Kidney epithelial cell (primary cell): ENCODE data around the gene ANKRD49. TPM values are rescaled to one million over a fixed set of nuclear protein-coding genes. Genes with fewer than 3 reads are reported as not detected.

Source experiments
- DNase-seq: peaks from one replicate; pipeline ENCODE4 v3.0.0-alpha.2; 2010; ENCODE audit warnings: low read depth
- H3K27me3 ChIP-seq: 2 replicates; pipeline ENCODE4 v1.6.0; 2011; ENCODE audit warnings: low read length; ENCODE audit not compliant: control insufficient read depth, insufficient read depth
- H3K36me3 ChIP-seq: 2 replicates; pipeline ENCODE4 v1.5.1; 2011; ENCODE audit warnings: low read length; ENCODE audit not compliant: control insufficient read depth, insufficient read depth
- H3K4me3 ChIP-seq: 2 replicates; pipeline ENCODE4 v1.5.1; 2011; ENCODE audit warnings: low read depth, mild to moderate bottlenecking, control low read depth, low read length
- CTCF ChIP-seq: IDR thresholded peaks from 2 replicates; pipeline ENCODE4 v1.5.1; 2011; ENCODE audit warnings: mild to moderate bottlenecking, moderate library complexity, low read length, control low read depth, inconsistent platforms; ENCODE audit not compliant: insufficient read depth, poor library complexity, severe bottlenecking
- total RNA-seq: library from RNA; depleted of rRNA; stranded (reverse); fragments of >200 nt; gene quantifications from 2 replicates; pipeline ENCODE4 v1.2.3, GENCODE V29; 2015

Gene ANKRD49
- total RNA-seq, 1 donor from 2014 or later = 16.7 TPM

- Histone ChIP-seq H3K27me3 (no peaks in the 10 kb centered on the region), H3K4me3 (peak overlapping the region; percentile 18), H3K36me3 (no peaks in the 10 kb centered on the region)
- no peak for DNase-seq
- TF ChIP-seq CTCF = no peak
These were observed 52.3 kb downstream of the ANKRD49 start for GRCh38 chr11:94546162-94546470.

- no peaks in the 10 kb centered on the region for H3K27me3 ChIP-seq
- no peaks in the 10 kb centered on the region for H3K36me3 ChIP-seq
- DNase-seq = no peak
- no peak for TF ChIP-seq CTCF
- peak overlapping the region; percentile 29 for H3K4me3 ChIP-seq
These were observed 53.1 kb downstream of the ANKRD49 start for GRCh38 chr11:94546886-94547285.

GRCh38 chr11:94549146-94549545, 55.4 kb downstream of the ANKRD49 start:
- no peak for DNase-seq
- no peak for TF ChIP-seq CTCF
- Histone ChIP-seq H3K36me3 (no peaks in the 10 kb centered on the region), H3K27me3 (no peaks in the 10 kb centered on the region), H3K4me3 (no peak overlapping the region)

Other genes starting within 250 kb of the ANKRD49 start
- gene IZUMO1R, start 189.4 kb upstream of the ANKRD49 start, total RNA-seq = not detected in 2 replicates
- 0.07 TPM in 1 of 2 replicates, not detected in the other for gene GPR83, start 92.6 kb upstream of the ANKRD49 start, total RNA-seq
- 7.0 and 8.1 TPM in 2 replicates for gene MRE11, start 140 bp upstream of the ANKRD49 start, total RNA-seq
- not detected in 2 replicates for gene C11orf97, start 18.5 kb downstream of the ANKRD49 start, total RNA-seq
- gene FUT4, start 49.9 kb downstream of the ANKRD49 start, total RNA-seq = 12.3 and 13.4 TPM in 2 replicates
- gene PIWIL4, start 73.4 kb downstream of the ANKRD49 start, total RNA-seq = 1.8 and 3.7 TPM in 2 replicates